Loucy (cell line): ENCODE data around the gene SLC7A8.

ENCODE experiments used
- H2AFZ ChIP-seq: fragments of 200-600 bp; sonication (generic); 2 replicates; pipeline ENCODE4 v1.6.0; 2016; ENCODE audit warnings: antibody characterized with exemption, mild to moderate bottlenecking, low read length, moderate library complexity
- H3F3A ChIP-seq: fragments of 200-600 bp; 2 replicates; pipeline ENCODE4 v1.6.0; 2016; ENCODE audit warnings: antibody characterized with exemption, low read depth, mild to moderate bottlenecking
- H3K27me3 ChIP-seq: fragments of 200-600 bp; sonication (generic); 2 replicates; pipeline ENCODE4 v1.6.1; 2014; ENCODE audit warnings: low read length, mild to moderate bottlenecking; ENCODE audit not compliant: insufficient read depth, poor library complexity, severe bottlenecking
- H3K36me3 ChIP-seq: fragments of 200-600 bp; sonication (generic); 2 replicates; pipeline ENCODE4 v1.6.1; 2016; ENCODE audit warnings: low read length; ENCODE audit not compliant: insufficient read depth
- H3K4me1 ChIP-seq: fragments of 200-600 bp; sonication (generic); 2 replicates; pipeline ENCODE4 v1.5.1; 2014; ENCODE audit warnings: low read length, mild to moderate bottlenecking; ENCODE audit not compliant: insufficient read depth, poor library complexity, severe bottlenecking
- H3K4me2 ChIP-seq: fragments of 200-600 bp; sonication (generic); 2 replicates; pipeline ENCODE4 v1.6.0; 2014; ENCODE audit warnings: antibody characterized with exemption, low read length, low read depth, mild to moderate bottlenecking; ENCODE audit not compliant: poor library complexity, severe bottlenecking
- H3K4me3 ChIP-seq: fragments of 200-600 bp; sonication (generic); 2 replicates; pipeline ENCODE4 v1.5.1; 2014; ENCODE audit warnings: low read length, mild to moderate bottlenecking, mixed read lengths; ENCODE audit not compliant: poor library complexity, severe bottlenecking
- H3K79me2 ChIP-seq: fragments of 200-600 bp; sonication (generic); 2 replicates; pipeline ENCODE4 v1.6.1; 2014; ENCODE audit warnings: low read length; ENCODE audit not compliant: insufficient read depth
- H3K9ac ChIP-seq: fragments of 200-600 bp; sonication (generic); 2 replicates; pipeline ENCODE4 v1.6.0; 2014; ENCODE audit warnings: mild to moderate bottlenecking, low read depth, low read length, moderate library complexity; ENCODE audit not compliant: poor library complexity, severe bottlenecking
- H3K9me2 ChIP-seq: fragments of 200-600 bp; sonication (generic); replicated peaks from 2 replicates; pipeline ENCODE4 v1.6.1; 2016; ENCODE audit warnings: low read depth, low read length, mixed read lengths
- H3K9me3 ChIP-seq: fragments of 200-600 bp; sonication (generic); 2 replicates; pipeline ENCODE4 v1.6.1; 2014; ENCODE audit warnings: mild to moderate bottlenecking, antibody characterized with exemption, low read length, low read depth; ENCODE audit not compliant: insufficient read depth
- H4K20me1 ChIP-seq: fragments of 200-600 bp; sonication (generic); 2 replicates; pipeline ENCODE4 v1.6.0; 2014; ENCODE audit warnings: antibody characterized with exemption, low read length, mild to moderate bottlenecking; ENCODE audit not compliant: insufficient read depth, poor library complexity, severe bottlenecking
- EZH2phosphoT487 ChIP-seq: fragments of 200-600 bp; IDR thresholded peaks from 2 replicates; pipeline ENCODE4 v1.6.1; 2018; ENCODE audit warnings: antibody characterized with exemption, mild to moderate bottlenecking, moderate library complexity, borderline replicate concordance
- TF ChIP-seq, protein P1 (sequence below): fragments of 200-600 bp; sonication (generic); conservative IDR thresholded peaks from 2 replicates; pipeline ENCODE4 v1.5.1; 2014; ENCODE audit warnings: mild to moderate bottlenecking, antibody characterized with exemption, low read length

Gene SLC7A8

DNA sequence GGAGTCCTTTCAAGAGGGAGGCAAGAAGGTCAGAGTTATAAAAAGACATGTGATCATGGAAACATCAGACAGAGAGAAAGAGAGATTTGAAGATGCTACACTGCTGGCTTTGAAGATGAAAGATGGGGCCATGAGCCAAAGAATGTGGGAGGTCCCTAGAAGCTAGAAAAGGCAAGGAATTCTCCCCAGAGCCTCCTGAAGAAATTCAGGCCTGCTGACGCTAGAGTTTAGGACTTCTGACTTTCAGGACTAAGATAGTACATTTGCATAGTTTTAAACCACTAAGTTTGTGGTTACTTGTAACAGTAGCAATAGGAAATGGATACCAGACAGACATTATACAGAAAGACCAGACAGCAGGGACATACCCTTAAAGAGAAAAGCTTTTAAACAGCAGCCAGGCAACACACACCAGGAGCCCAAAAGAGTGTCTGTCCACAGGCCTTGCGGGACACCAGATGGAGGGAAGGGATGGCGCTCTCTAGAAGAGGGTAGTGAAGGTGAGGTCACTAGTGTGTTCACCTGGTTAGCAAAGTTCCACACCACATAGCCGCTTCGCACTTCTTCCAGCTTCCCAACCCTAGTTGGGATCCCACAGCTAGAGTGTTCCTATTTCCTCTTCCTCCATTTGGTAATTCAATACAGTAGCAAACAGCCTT, 34.7 kb downstream of the SLC7A8 start:
- no peak overlapping the region for H3K4me2 ChIP-seq
- H3K4me3 ChIP-seq = no peak overlapping the region
- H3K27me3 ChIP-seq = peaks cover 8% of the 10 kb centered on the region
- TF ChIP-seq, protein P1, sequence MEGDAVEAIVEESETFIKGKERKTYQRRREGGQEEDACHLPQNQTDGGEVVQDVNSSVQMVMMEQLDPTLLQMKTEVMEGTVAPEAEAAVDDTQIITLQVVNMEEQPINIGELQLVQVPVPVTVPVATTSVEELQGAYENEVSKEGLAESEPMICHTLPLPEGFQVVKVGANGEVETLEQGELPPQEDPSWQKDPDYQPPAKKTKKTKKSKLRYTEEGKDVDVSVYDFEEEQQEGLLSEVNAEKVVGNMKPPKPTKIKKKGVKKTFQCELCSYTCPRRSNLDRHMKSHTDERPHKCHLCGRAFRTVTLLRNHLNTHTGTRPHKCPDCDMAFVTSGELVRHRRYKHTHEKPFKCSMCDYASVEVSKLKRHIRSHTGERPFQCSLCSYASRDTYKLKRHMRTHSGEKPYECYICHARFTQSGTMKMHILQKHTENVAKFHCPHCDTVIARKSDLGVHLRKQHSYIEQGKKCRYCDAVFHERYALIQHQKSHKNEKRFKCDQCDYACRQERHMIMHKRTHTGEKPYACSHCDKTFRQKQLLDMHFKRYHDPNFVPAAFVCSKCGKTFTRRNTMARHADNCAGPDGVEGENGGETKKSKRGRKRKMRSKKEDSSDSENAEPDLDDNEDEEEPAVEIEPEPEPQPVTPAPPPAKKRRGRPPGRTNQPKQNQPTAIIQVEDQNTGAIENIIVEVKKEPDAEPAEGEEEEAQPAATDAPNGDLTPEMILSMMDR = no peak
- no peak for TF ChIP-seq EZH2phosphoT487
- H2AFZ ChIP-seq = no peak overlapping the region
- H3K4me1 ChIP-seq = no peaks in the 10 kb centered on the region
- no peaks in the 10 kb centered on the region for H3K9me2 ChIP-seq
- H3K36me3 ChIP-seq = no peaks in the 10 kb centered on the region
- H3K9ac ChIP-seq = no peak overlapping the region
- no peaks in the 10 kb centered on the region for H3K9me3 ChIP-seq
- no peaks in the 10 kb centered on the region for H3F3A ChIP-seq
- no peaks in the 10 kb centered on the region for H4K20me1 ChIP-seq
- H3K79me2 ChIP-seq = no peaks in the 10 kb centered on the region

DNA sequence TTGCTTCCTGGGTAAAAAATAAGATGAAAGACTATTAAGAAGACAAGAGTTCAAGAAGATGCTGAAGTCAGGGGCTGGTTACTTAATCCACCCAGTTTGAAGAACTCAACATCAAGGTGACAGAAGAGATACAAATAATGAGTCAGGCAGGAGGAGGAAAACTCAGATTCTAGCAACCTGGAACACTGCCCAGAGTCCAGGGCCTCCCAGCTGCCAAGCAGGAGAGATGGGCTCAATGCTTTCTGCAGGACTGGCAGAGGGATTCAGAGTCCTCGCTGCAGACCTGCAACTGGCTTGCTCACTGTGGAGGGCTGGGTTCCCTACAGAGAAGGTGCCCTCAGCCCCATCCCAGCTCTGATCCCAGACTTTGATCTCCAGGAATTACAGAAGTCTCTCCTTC, 35.8 kb downstream of the SLC7A8 start:
- H3K36me3 ChIP-seq = no peaks in the 10 kb centered on the region
- H3K27me3 ChIP-seq = no peaks in the 10 kb centered on the region
- no peaks in the 10 kb centered on the region for H3K79me2 ChIP-seq
- no peak overlapping the region for H3K9ac ChIP-seq
- H3K4me1 ChIP-seq = no peaks in the 10 kb centered on the region
- H3K4me3 ChIP-seq = no peak overlapping the region
- no peaks in the 10 kb centered on the region for H3K9me2 ChIP-seq
- no peak overlapping the region for H3K4me2 ChIP-seq
- TF ChIP-seq, protein P1 = no peak
- no peak for TF ChIP-seq EZH2phosphoT487
- no peaks in the 10 kb centered on the region for H4K20me1 ChIP-seq
- H3F3A ChIP-seq = no peaks in the 10 kb centered on the region
- H3K9me3 ChIP-seq = no peaks in the 10 kb centered on the region
- no peak overlapping the region for H2AFZ ChIP-seq

DNA sequence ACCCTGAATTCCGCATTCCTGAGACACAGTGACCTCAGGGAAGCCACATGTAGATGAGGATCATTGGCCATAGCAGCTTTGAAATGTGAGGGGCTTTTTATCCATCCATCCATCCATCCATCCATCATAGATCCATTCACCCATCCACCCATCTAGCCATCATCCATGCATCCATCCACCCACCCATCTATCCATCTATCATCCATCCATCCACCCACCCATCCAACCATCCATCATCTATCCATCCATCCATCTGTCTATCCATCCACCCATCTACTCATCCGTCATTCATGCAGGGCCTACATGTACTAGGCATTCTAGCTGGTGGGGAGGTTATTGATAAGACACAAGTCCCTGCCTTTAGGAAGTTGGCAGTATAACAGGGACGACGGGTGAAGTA, 36.5 kb downstream of the SLC7A8 start:
- Histone ChIP-seq H3K4me3 (no peak overlapping the region), H3F3A (no peaks in the 10 kb centered on the region), H4K20me1 (no peaks in the 10 kb centered on the region), H3K9me3 (no peaks in the 10 kb centered on the region), H2AFZ (no peak overlapping the region), H3K27me3 (no peaks in the 10 kb centered on the region), H3K36me3 (no peaks in the 10 kb centered on the region), H3K9me2 (no peaks in the 10 kb centered on the region), H3K79me2 (no peaks in the 10 kb centered on the region), H3K9ac (no peak overlapping the region), H3K4me1 (no peaks in the 10 kb centered on the region), H3K4me2 (no peak overlapping the region)
- TF ChIP-seq, protein P1 = no peak
